Endothelial cell (in vitro differentiated cells): ENCODE results near the gene GLYR1. TPM values are rescaled to one million over a fixed set of nuclear protein-coding genes. Genes with fewer than 3 reads are reported as not detected.
A peak's percentile ranks its signal among the peaks of the same experiment; 100 is the strongest.

ENCODE experiments used
- DNase-seq: peaks from one replicate; pipeline ENCODE4 v3.0.0; 2021; ENCODE audit warnings: low spot score
- H3K27ac Mint-ChIP-seq: one replicate; pipeline ENCODE4 v1.8.0; 2021; ENCODE audit warnings: mixed read lengths, inconsistent platforms; ENCODE audit not compliant: unreplicated experiment
- H3K27me3 Mint-ChIP-seq: one replicate; pipeline ENCODE4 v1.8.0; 2021; ENCODE audit warnings: mild to moderate bottlenecking, moderate library complexity, mixed read lengths, inconsistent platforms; ENCODE audit not compliant: unreplicated experiment
- H3K36me3 Mint-ChIP-seq: one replicate; pipeline ENCODE4 v1.8.0; 2021; ENCODE audit warnings: mild to moderate bottlenecking, low read depth, mixed read lengths, inconsistent platforms; ENCODE audit not compliant: unreplicated experiment
- H3K4me1 Mint-ChIP-seq: one replicate; pipeline ENCODE4 v1.8.0; 2021; ENCODE audit warnings: mild to moderate bottlenecking, mixed read lengths, inconsistent platforms; ENCODE audit not compliant: unreplicated experiment
- H3K4me3 Mint-ChIP-seq: one replicate; pipeline ENCODE4 v1.8.0; 2021; ENCODE audit warnings: mild to moderate bottlenecking, mixed read lengths, inconsistent platforms; ENCODE audit not compliant: unreplicated experiment
- H3K9me3 Mint-ChIP-seq: one replicate; pipeline ENCODE4 v1.8.0; 2021; ENCODE audit warnings: mixed read lengths, inconsistent platforms; ENCODE audit not compliant: unreplicated experiment
- total RNA-seq: library from RNA; stranded (reverse); fragmentation: NEBNext Ultra II Directional; extraction: Animal tissue kit (Norgen Biotek cat#: 25700); gene quantifications from one replicate; pipeline ENCODE4 v1.2.1, GENCODE V29; 2021; ENCODE audit not compliant: unreplicated experiment
- TF ChIP-seq, protein P1 (sequence below): fragments of 200-600 bp; sonication (generic); IDR thresholded peaks from one replicate; pipeline ENCODE4 v1.5.0; 2021; ENCODE audit warnings: antibody characterized with exemption; ENCODE audit not compliant: unreplicated experiment

The GLYR1 gene
- total RNA-seq, 1 donor from 2014 or later: 111 TPM

DNA sequence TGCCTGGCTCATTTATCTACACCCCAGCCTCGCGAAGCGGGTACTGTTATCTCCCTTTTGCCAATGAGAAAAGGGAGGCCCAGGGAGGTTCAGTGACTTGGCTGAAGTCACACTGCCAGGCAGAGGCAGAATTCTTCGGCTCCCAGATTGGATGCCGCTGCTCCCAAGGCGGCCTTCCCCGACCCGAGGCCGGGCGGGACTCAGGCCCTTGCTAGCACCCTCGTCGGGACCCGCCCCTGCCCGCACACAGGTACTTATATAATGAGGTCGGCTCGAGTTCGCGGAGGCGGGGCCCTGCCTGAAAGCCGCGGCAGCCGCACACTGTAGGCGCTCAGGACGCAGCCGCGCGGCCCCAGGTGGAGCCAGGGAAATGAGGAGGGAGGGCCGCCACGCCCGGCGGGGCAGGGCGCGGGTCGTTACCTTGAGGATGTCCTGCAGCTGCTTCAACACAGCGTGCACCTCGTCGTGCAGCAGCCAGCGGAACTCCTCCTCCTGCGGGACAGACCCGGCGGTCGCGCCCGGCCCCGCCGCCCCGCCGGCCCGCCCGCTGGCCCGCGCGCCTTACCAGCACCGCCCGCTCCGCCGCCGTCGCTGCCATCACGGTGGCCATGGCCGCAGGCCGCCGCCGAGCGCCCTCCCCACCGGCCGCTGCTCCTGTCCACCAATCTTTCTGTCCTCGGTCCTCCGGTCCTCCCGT lies 45.0 kb downstream of the GLYR1 start, which contains the start of gene ROGDI:
ROGDI (minus strand) TSS at position 672 of the 697 bp plus-strand sequence; CDS start at position 610, 62 bp downstream.
- TF ChIP-seq, protein P1, sequence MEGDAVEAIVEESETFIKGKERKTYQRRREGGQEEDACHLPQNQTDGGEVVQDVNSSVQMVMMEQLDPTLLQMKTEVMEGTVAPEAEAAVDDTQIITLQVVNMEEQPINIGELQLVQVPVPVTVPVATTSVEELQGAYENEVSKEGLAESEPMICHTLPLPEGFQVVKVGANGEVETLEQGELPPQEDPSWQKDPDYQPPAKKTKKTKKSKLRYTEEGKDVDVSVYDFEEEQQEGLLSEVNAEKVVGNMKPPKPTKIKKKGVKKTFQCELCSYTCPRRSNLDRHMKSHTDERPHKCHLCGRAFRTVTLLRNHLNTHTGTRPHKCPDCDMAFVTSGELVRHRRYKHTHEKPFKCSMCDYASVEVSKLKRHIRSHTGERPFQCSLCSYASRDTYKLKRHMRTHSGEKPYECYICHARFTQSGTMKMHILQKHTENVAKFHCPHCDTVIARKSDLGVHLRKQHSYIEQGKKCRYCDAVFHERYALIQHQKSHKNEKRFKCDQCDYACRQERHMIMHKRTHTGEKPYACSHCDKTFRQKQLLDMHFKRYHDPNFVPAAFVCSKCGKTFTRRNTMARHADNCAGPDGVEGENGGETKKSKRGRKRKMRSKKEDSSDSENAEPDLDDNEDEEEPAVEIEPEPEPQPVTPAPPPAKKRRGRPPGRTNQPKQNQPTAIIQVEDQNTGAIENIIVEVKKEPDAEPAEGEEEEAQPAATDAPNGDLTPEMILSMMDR: no peak
- H3K27ac Mint-ChIP-seq: no peak within 1 kb of the TSS
- H3K9me3 Mint-ChIP-seq: no peaks in the 10 kb centered on the region
- H3K4me3 Mint-ChIP-seq: peak within 1 kb of the TSS; percentile 92
- peaks cover 19% of the 10 kb centered on the region for H3K36me3 Mint-ChIP-seq
- DNase-seq: peak; percentile 57
- peaks cover 2% of the 10 kb centered on the region for H3K27me3 Mint-ChIP-seq
- peaks cover 10% of the 10 kb centered on the region for H3K4me1 Mint-ChIP-seq

DNA sequence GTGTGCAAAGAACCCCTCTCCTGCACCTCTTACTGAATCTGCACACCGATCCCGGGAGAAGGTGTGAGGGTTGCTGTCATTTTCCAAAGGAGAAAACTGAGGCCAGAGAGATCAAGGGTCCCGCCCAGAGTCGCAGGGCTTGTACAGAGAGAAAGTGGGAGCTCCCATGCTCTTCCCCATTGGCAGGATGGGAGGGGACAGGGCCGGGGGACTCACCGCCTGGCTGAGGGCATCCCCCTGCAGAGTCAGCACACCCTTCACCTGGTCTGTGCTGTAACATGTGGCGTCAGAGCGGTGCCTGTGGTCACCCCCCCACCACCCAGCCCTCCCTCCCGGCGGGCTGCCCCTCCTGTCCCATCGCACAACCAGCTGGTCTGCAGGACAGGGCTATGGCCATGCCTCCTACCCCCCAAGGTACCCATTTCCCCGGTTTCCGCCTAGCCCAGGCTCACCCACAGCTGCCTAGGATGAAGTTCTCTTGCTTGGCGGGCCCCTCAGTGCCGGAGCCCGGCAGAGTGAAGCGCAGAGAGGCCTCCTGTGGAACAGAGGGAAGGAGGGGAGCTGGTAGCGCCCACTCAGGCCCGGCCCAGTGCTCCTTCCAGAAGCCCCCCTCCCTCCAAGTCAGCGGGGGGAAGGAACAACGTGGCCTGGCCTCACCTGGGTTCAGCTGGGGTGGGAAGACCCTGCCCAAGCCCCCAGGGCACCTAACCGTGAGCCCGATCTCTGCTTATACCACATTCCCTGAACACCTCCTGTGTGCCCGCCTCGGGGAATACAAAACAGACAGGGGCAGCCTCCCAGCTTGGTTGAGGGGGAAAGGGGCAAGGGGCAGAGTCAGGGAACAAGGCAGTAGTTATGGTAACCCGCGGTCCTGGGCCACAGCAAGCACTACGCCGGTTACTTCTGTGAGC lies 45.8 kb downstream of the GLYR1 start:
- no peak for DNase-seq
- Mint-ChIP-seq H3K36me3 (peaks cover 19% of the 10 kb centered on the region), H3K27ac (peak overlapping the region; percentile 57), H3K4me1 (peaks cover 10% of the 10 kb centered on the region), H3K4me3 (peak overlapping the region; percentile 87), H3K27me3 (peaks cover 2% of the 10 kb centered on the region), H3K9me3 (no peaks in the 10 kb centered on the region)
- TF ChIP-seq, protein P1: no peak

DNA sequence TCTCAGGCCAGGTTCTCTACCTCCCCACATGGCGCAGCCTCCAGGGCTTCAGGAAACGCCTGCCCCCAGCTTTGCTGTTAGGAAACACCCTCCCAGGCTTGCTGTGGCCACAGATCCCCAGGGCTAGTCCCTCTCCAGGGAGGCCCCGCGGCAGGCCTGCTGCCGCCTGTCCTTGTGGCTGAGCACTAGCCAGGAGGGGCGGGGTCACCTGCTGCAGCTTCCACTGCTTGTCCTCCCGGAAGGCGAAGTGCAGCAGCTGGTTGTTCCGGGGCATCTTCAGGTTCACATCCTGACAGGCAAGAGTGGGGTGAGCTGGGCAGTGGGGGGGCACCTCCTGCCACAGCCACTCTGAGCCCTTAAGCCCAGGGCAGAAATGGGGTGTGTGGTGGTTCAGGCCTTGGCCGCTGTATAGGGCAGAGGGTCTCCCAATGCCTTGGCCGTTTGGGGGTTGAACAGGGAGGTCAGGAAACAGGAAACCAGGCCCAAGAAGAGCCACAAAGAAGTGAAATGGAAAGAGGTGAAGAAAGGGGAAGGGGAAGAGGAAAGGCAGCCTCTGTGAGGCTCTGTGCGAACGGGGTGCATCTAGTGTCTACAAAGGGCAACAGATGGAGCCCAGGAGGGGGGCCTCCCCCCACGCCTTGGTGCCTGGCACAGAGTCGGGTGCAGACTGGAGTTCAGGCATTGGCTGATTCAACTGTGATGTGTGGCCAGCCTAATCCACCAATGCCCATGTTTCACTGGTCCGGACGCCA lies 46.6 kb downstream of the GLYR1 start:
- peaks cover 16% of the 10 kb centered on the region for H3K36me3 Mint-ChIP-seq
- TF ChIP-seq, protein P1: no peak

DNA sequence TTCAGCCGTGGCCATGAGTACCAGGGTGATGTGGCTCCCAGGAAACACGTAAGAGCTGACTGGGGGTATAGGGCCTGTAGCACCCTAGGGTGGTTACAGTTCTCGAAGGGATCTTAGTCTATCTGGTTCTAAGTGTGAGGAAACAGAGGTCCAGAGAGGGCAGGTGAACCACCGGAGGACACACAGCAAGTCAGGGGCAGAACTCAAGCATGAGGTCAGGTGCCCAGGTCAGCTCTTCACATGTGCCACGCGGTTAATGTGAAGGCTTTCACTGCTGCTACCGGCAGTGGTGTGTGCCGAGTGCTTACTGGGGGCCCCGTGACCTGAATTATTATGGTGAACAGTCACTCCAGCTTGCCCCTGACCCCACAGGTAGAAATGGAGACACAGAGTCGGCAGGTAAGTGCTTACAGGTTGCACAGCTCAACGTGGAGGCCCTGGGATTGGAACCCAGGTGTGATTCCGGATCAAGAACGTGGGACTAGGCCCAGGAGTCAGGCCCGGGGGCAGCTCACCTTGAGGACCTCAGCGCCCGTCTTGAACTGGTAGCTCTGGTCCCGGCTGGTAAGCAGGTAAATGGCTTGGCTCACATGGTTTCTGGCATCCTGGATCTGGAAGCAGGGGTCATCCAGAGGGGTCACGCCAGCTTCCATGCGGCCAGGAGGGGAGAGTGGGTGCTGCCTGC lies 47.8 kb downstream of the GLYR1 start:
- Mint-ChIP-seq H3K9me3 (no peaks in the 10 kb centered on the region), H3K27me3 (peaks cover 2% of the 10 kb centered on the region), H3K27ac (no peak overlapping the region), H3K4me3 (peak overlapping the region; percentile 62), H3K4me1 (peaks cover 10% of the 10 kb centered on the region), H3K36me3 (peaks cover 13% of the 10 kb centered on the region)
- no peak for DNase-seq
- TF ChIP-seq, protein P1: no peak

More for the DNA sequence above, 46.6 kb downstream of the GLYR1 start:
- Mint-ChIP-seq H3K4me3 (peak overlapping the region; percentile 87), H3K9me3 (no peaks in the 10 kb centered on the region), H3K4me1 (peaks cover 10% of the 10 kb centered on the region), H3K27me3 (peaks cover 2% of the 10 kb centered on the region), H3K27ac (peak overlapping the region; percentile 92)
- DNase-seq: peak; percentile 34
